ENCODE results near the gene SEPHS1.

The SEPHS1 gene

GRCh38 chr10:13371897-13372470 is 23.9 kb upstream of the SEPHS1 start:
- Histone ChIP-seq H3K36me3 (replicated peaks; ENCODE audit: insufficient read depth, low read length) (no peaks in the 10 kb centered on the region), H3K27me3 (replicated peaks; ENCODE audit: insufficient read depth, low read length) (no peaks in the 10 kb centered on the region), H3K27ac (ENCODE audit: low read length) (no peak overlapping the region), H3K4me1 (ENCODE audit: low read length) (0 out of 2 replicates have a peak, but pooled peaks cover 3% of the 10 kb centered on the region), H3F3A (ENCODE audit: insufficient read depth, low read length) (no peaks in the 10 kb centered on the region), H3K4me2 (ENCODE audit: low read depth, low read length) (no peak overlapping the region), H3K9me3 (replicated peaks; ENCODE audit: insufficient read depth, low read length) (no peaks in the 10 kb centered on the region), H4K20me1 (ENCODE audit: insufficient read depth, low read length) (no peaks in the 10 kb centered on the region), H3K9ac (ENCODE audit: low read length) (no peak overlapping the region), H3K9me2 (replicated peaks; ENCODE audit: insufficient read depth, low read length) (no peaks in the 10 kb centered on the region), H3K79me2 (ENCODE audit: low read length) (no peaks in the 10 kb centered on the region), H2AFZ (ENCODE audit: low read length) (peak overlapping the region; percentile 13; the same call in 1 of the 2 replicates), H3K4me3 (ENCODE audit: low read length) (no peak overlapping the region)
- no peak for TF ChIP-seq EZH2phosphoT487 (IDR thresholded peaks at IDR 0.05; ENCODE audit: low read length)
- TF ChIP-seq CTCF (IDR thresholded peaks at IDR 0.05; ENCODE audit: low read length), result peak; percentile 94
- TF ChIP-seq EZH2 (optimal IDR thresholded peaks at IDR 0.05; ENCODE audit: low read depth, low read length), result no peak
- peak; percentile 84 for DNase-seq

- Histone ChIP-seq H3K4me1 (ENCODE audit: low read length) (0 out of 2 replicates have a peak, but pooled peaks cover 3% of the 10 kb centered on the region), H3K27me3 (replicated peaks; ENCODE audit: insufficient read depth, low read length) (no peaks in the 10 kb centered on the region), H3K9ac (ENCODE audit: low read length) (no peak overlapping the region), H3K9me3 (replicated peaks; ENCODE audit: insufficient read depth, low read length) (no peaks in the 10 kb centered on the region), H3K9me2 (replicated peaks; ENCODE audit: insufficient read depth, low read length) (no peaks in the 10 kb centered on the region), H4K20me1 (ENCODE audit: insufficient read depth, low read length) (no peaks in the 10 kb centered on the region), H3K4me3 (ENCODE audit: low read length) (no peak overlapping the region), H3K36me3 (replicated peaks; ENCODE audit: insufficient read depth, low read length) (no peaks in the 10 kb centered on the region), H3K27ac (ENCODE audit: low read length) (no peak overlapping the region), H3K4me2 (ENCODE audit: low read depth, low read length) (no peak overlapping the region), H2AFZ (ENCODE audit: low read length) (no peak overlapping the region), H3K79me2 (ENCODE audit: low read length) (no peaks in the 10 kb centered on the region), H3F3A (ENCODE audit: insufficient read depth, low read length) (no peaks in the 10 kb centered on the region)
- TF ChIP-seq CTCF (IDR thresholded peaks at IDR 0.05; ENCODE audit: low read length) (no peak), EZH2phosphoT487 (IDR thresholded peaks at IDR 0.05; ENCODE audit: low read length) (no peak)
- no peak for DNase-seq
These were observed 18.8 kb upstream of the SEPHS1 start for GRCh38 chr10:13366891-13367290.

GRCh38 chr10:13365831-13366230 is 17.7 kb upstream of the SEPHS1 start:
- Histone ChIP-seq H3K4me1 (ENCODE audit: low read length) (no peaks in the 10 kb centered on the region), H3K9me3 (replicated peaks; ENCODE audit: insufficient read depth, low read length) (no peaks in the 10 kb centered on the region), H4K20me1 (ENCODE audit: insufficient read depth, low read length) (no peaks in the 10 kb centered on the region), H3K27me3 (replicated peaks; ENCODE audit: insufficient read depth, low read length) (no peaks in the 10 kb centered on the region), H3K4me2 (ENCODE audit: low read depth, low read length) (no peak overlapping the region), H3F3A (ENCODE audit: insufficient read depth, low read length) (no peaks in the 10 kb centered on the region), H2AFZ (ENCODE audit: low read length) (no peak overlapping the region), H3K36me3 (replicated peaks; ENCODE audit: insufficient read depth, low read length) (no peaks in the 10 kb centered on the region), H3K9ac (ENCODE audit: low read length) (no peak overlapping the region), H3K4me3 (ENCODE audit: low read length) (no peak overlapping the region), H3K9me2 (replicated peaks; ENCODE audit: insufficient read depth, low read length) (no peaks in the 10 kb centered on the region), H3K79me2 (ENCODE audit: low read length) (no peaks in the 10 kb centered on the region), H3K27ac (ENCODE audit: low read length) (no peak overlapping the region)
- no peak for TF ChIP-seq CTCF (IDR thresholded peaks at IDR 0.05; ENCODE audit: low read length)
- TF ChIP-seq EZH2 (optimal IDR thresholded peaks at IDR 0.05; ENCODE audit: low read depth, low read length), result no peak
- TF ChIP-seq EZH2phosphoT487 (IDR thresholded peaks at IDR 0.05; ENCODE audit: low read length), result no peak
- DNase-seq, result no peak

Measured in MM.1S (cell line).